Endodermal cell (in vitro differentiated cells): ENCODE measurements around the gene WFS1. TPM values are rescaled to one million over a fixed set of nuclear protein-coding genes. Genes with fewer than 3 reads are reported as not detected.

ENCODE experiments used
- DNase-seq: peaks from one replicate; pipeline ENCODE4 v3.0.0-alpha.2; 2017
- H3K27ac ChIP-seq: 2 replicates; pipeline ENCODE4 v1.5.1; 2013; ENCODE audit warnings: mild to moderate bottlenecking, low read depth, low read length, moderate library complexity
- H3K27me3 ChIP-seq: 2 replicates; pipeline ENCODE4 v1.6.1; 2013; ENCODE audit warnings: mild to moderate bottlenecking, low read length, moderate library complexity; ENCODE audit not compliant: insufficient read depth, control insufficient read depth, poor library complexity, severe bottlenecking
- H3K36me3 ChIP-seq: 2 replicates; pipeline ENCODE4 v1.7.0; 2013; ENCODE audit warnings: mild to moderate bottlenecking, low read length, moderate library complexity; ENCODE audit not compliant: control insufficient read depth, insufficient read depth
- H3K4me1 ChIP-seq: one replicate; pipeline ENCODE4 v1.7.0; 2013; ENCODE audit warnings: low read length; ENCODE audit not compliant: control insufficient read depth, insufficient read depth
- H3K4me3 ChIP-seq: 2 replicates; pipeline ENCODE4 v1.5.1; 2013; ENCODE audit warnings: mild to moderate bottlenecking, low read length, moderate library complexity
- H3K9ac ChIP-seq: 2 replicates; pipeline ENCODE4 v1.6.1; 2013; ENCODE audit warnings: mild to moderate bottlenecking, low read length, moderate library complexity; ENCODE audit not compliant: poor library complexity, severe bottlenecking; ENCODE audit errors: extremely low read depth
- H3K9me3 ChIP-seq: 2 replicates; pipeline ENCODE4 v1.6.1; 2013; ENCODE audit warnings: mild to moderate bottlenecking, low read length, moderate library complexity; ENCODE audit not compliant: control insufficient read depth
- H3K27ac Mint-ChIP-seq: 2 replicates; pipeline ENCODE4 v1.8.0; 2020; ENCODE audit warnings: mixed read lengths
- H3K27me3 Mint-ChIP-seq: 2 replicates; pipeline ENCODE4 v1.8.0; 2021; ENCODE audit warnings: mild to moderate bottlenecking, mixed read lengths; ENCODE audit not compliant: insufficient read depth
- H3K36me3 Mint-ChIP-seq: 2 replicates; pipeline ENCODE4 v1.8.0; 2020; ENCODE audit warnings: low read depth, mixed read lengths
- H3K4me1 Mint-ChIP-seq: 2 replicates; pipeline ENCODE4 v1.8.0; 2020; ENCODE audit warnings: mixed read lengths
- H3K4me3 Mint-ChIP-seq: 2 replicates; pipeline ENCODE4 v1.8.0; 2020; ENCODE audit warnings: mild to moderate bottlenecking, moderate library complexity, mixed read lengths
- H3K9me3 Mint-ChIP-seq: 2 replicates; pipeline ENCODE4 v1.8.0; 2020; ENCODE audit warnings: mild to moderate bottlenecking, mixed read lengths
- WGBS, 2 experiments: methylation state at CpG; one replicate each; pipeline versions ENCODE4 v1.1.5 to v1.1.7; 2013; ENCODE audit warnings: missing lambda C conversion rate in 2 of 2, mixed read lengths in 1 of 2; ENCODE audit not compliant: insufficient coverage in 1 of 2, insufficient read length in 1 of 2; 5-methylcytosine and 5-hydroxymethylcytosine counted together
- total RNA-seq, 2 donors: library from RNA; stranded (reverse); fragmentation: NEBNext Ultra II Directional in 1 of 2; extraction: Animal tissue kit (Norgen Biotek cat#: 25700) in 1 of 2; gene quantifications; 2 replicates in 1 of 2; 3 replicates in 1 of 2; pipeline ENCODE4 v1.2.1, GENCODE V29; 2021
- TF ChIP-seq, protein P1 (sequence below): fragments of 200-600 bp; sonication (generic); conservative IDR thresholded peaks from 2 replicates; pipeline ENCODE4 v1.5.0; 2021; ENCODE audit warnings: antibody characterized with exemption, mild to moderate bottlenecking

Gene WFS1
- total RNA-seq, 2 donors from 2014 or later: 25.3 to 26.1 TPM

- H3K4me3 Mint-ChIP-seq: no peak overlapping the region
- 20 to 50% methylated on average over 5 to 7 of the region's 7 CpGs for WGBS, 2 experiments
Observed at GRCh38 chr4:6225469-6225868, 44.2 kb upstream of the WFS1 start.

DNA sequence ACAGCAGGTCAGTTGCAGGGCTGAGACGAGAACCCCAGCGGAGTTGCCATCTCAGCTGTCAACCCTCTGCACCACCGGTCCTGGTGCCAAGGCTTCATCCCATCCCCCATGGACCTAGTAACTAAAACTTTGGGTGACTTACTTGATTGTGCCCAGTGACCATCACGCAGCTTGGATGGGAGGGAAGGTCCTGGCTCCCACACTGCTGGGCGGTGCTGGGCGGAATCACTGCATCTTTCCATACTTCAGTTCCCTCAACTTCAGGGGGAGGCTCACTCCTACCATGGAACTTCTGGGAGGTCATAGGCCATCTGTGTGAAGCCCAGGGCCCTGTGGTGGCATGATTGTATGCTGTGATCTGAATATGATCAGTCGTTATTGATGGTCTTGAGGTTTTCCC, 43.1 kb upstream of the WFS1 start:
- no peaks in the 10 kb centered on the region for H3K9me3 Mint-ChIP-seq
- Histone ChIP-seq H3K9ac (no peak overlapping the region), H3K4me3 (no peak overlapping the region), H3K27me3 (no peaks in the 10 kb centered on the region), H3K27ac (no peak overlapping the region), H3K9me3 (no peaks in the 10 kb centered on the region), H3K36me3 (no peaks in the 10 kb centered on the region), H3K4me1 (peaks cover 11% of the 10 kb centered on the region)
- no peak overlapping the region for H3K27ac Mint-ChIP-seq
- TF ChIP-seq, protein P1, sequence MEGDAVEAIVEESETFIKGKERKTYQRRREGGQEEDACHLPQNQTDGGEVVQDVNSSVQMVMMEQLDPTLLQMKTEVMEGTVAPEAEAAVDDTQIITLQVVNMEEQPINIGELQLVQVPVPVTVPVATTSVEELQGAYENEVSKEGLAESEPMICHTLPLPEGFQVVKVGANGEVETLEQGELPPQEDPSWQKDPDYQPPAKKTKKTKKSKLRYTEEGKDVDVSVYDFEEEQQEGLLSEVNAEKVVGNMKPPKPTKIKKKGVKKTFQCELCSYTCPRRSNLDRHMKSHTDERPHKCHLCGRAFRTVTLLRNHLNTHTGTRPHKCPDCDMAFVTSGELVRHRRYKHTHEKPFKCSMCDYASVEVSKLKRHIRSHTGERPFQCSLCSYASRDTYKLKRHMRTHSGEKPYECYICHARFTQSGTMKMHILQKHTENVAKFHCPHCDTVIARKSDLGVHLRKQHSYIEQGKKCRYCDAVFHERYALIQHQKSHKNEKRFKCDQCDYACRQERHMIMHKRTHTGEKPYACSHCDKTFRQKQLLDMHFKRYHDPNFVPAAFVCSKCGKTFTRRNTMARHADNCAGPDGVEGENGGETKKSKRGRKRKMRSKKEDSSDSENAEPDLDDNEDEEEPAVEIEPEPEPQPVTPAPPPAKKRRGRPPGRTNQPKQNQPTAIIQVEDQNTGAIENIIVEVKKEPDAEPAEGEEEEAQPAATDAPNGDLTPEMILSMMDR: no peak
- H3K27me3 Mint-ChIP-seq: peaks cover 2% of the 10 kb centered on the region
- no peaks in the 10 kb centered on the region for H3K36me3 Mint-ChIP-seq
- 91 to 97% methylated on average over 2 to 7 of the region's 7 CpGs for WGBS, 2 experiments
- H3K4me3 Mint-ChIP-seq: no peak overlapping the region
- H3K4me1 Mint-ChIP-seq: peaks cover 18% of the 10 kb centered on the region
- peak; percentile 20 for DNase-seq

More at GRCh38 chr4:6225469-6225868, 44.2 kb upstream of the WFS1 start:
- H3K4me1 ChIP-seq: peaks cover 11% of the 10 kb centered on the region
- TF ChIP-seq, protein P1: no peak
- H3K27me3 ChIP-seq: peaks cover 10% of the 10 kb centered on the region
- Mint-ChIP-seq H3K27ac (no peak overlapping the region), H3K4me1 (peaks cover 21% of the 10 kb centered on the region), H3K9me3 (no peaks in the 10 kb centered on the region), H3K27me3 (peaks cover 2% of the 10 kb centered on the region), H3K36me3 (no peaks in the 10 kb centered on the region)
- H3K27ac ChIP-seq: no peak overlapping the region
- H3K36me3 ChIP-seq: no peaks in the 10 kb centered on the region
- H3K4me3 ChIP-seq: no peak overlapping the region
- DNase-seq: peak; percentile 93
- no peak overlapping the region for H3K9ac ChIP-seq
- no peaks in the 10 kb centered on the region for H3K9me3 ChIP-seq

- H3K4me1 ChIP-seq: peaks cover 11% of the 10 kb centered on the region
- H3K9ac ChIP-seq: no peak overlapping the region
- H3K27ac ChIP-seq: no peak overlapping the region
- Mint-ChIP-seq H3K27ac (no peak overlapping the region), H3K9me3 (no peaks in the 10 kb centered on the region), H3K4me1 (peaks cover 16% of the 10 kb centered on the region), H3K4me3 (no peak overlapping the region), H3K27me3 (no peaks in the 10 kb centered on the region), H3K36me3 (no peaks in the 10 kb centered on the region)
- peak; percentile 32 for DNase-seq
- TF ChIP-seq, protein P1: no peak
- H3K9me3 ChIP-seq: no peaks in the 10 kb centered on the region
- H3K4me3 ChIP-seq: no peak overlapping the region
- WGBS, 2 experiments: 81 to 90% methylated on average over 12 of the region's 12 CpGs
- no peaks in the 10 kb centered on the region for H3K27me3 ChIP-seq
- H3K36me3 ChIP-seq: no peaks in the 10 kb centered on the region
Observed at GRCh38 chr4:6227412-6228157, 42.1 kb upstream of the WFS1 start.
